Caco-2 (cell line): Measurements from ENCODE around the gene DRD4. TPM values are rescaled to one million over a fixed set of nuclear protein-coding genes. Genes with fewer than 3 reads are reported as not detected.

Source experiments
- BruUV-seq: library from RNA; stranded (reverse); fragments of 400-500 nt; replicated peaks from 2 replicates; lab custom pipeline; 2021; lab: Mats Ljungman, UMichigan
- CTCF ChIA-PET: fragments of 300-600 bp; sonication (Branson Sonifier 250); formaldehyde crosslinking; loops from one replicate; lab custom pipeline; 2022; ENCODE audit warnings: antibody characterized with exemption; lab: Charles Lee
- POLR2A ChIA-PET: fragments of 300-600 bp; sonication (Branson Sonifier 250); formaldehyde crosslinking; loops from one replicate; lab custom pipeline; 2022; ENCODE audit warnings: antibody characterized with exemption; lab: Charles Lee
- DNase-seq, 2 experiments: peaks; one replicate each; pipeline versions ENCODE4 v3.0.0 to v3.0.0-alpha.2; 2020 to 2022
- H3K27me3 ChIP-seq: replicated peaks from 2 replicates; pipeline ENCODE4 v1.6.0; 2011; ENCODE audit warnings: low read length; ENCODE audit not compliant: control insufficient read depth, insufficient read depth
- H3K36me3 ChIP-seq: 2 replicates; pipeline ENCODE4 v1.5.1; 2011; ENCODE audit warnings: low read length; ENCODE audit not compliant: control insufficient read depth, insufficient read depth
- H3K4me1 ChIP-seq: fragments of 250-450 bp; sonication (Bioruptor Pico); 2 replicates; pipeline ENCODE4 v1.5.1; 2020; ENCODE audit warnings: mild to moderate bottlenecking
- H3K4me3 ChIP-seq: 2 replicates; pipeline ENCODE4 v1.5.1; 2011; ENCODE audit warnings: low read depth, mild to moderate bottlenecking, control low read depth, low read length
- H3K9me3 ChIP-seq: fragments of 250-450 bp; sonication (Bioruptor Pico); 2 replicates; pipeline ENCODE4 v1.5.1; 2020; ENCODE audit warnings: mild to moderate bottlenecking, moderate library complexity
- H3K27ac Mint-ChIP-seq: one replicate; pipeline ENCODE4 v1.8.0; 2022; ENCODE audit warnings: mixed read lengths; ENCODE audit not compliant: unreplicated experiment
- H3K27me3 Mint-ChIP-seq: one replicate; pipeline ENCODE4 v1.8.0; 2022; ENCODE audit warnings: mixed read lengths; ENCODE audit not compliant: insufficient read depth, unreplicated experiment
- H3K36me3 Mint-ChIP-seq: one replicate; pipeline ENCODE4 v1.8.0; 2022; ENCODE audit warnings: mild to moderate bottlenecking, mixed read lengths; ENCODE audit not compliant: insufficient read depth, unreplicated experiment
- H3K4me1 Mint-ChIP-seq: one replicate; pipeline ENCODE4 v1.8.0; 2022; ENCODE audit warnings: low read depth, mixed read lengths; ENCODE audit not compliant: unreplicated experiment
- H3K4me3 Mint-ChIP-seq: one replicate; pipeline ENCODE4 v1.8.0; 2022; ENCODE audit warnings: mild to moderate bottlenecking, moderate library complexity, mixed read lengths; ENCODE audit not compliant: unreplicated experiment
- H3K9me3 Mint-ChIP-seq: one replicate; pipeline ENCODE4 v1.8.0; 2022; ENCODE audit warnings: mixed read lengths; ENCODE audit not compliant: unreplicated experiment
- intact Hi-C: fragments of 100-400 bp; cut with micrococcal nuclease; formaldehyde crosslinking; loops from one replicate; pipeline ENCODE4 v1.10.0; 2022; ENCODE audit not compliant: unreplicated experiment
- total RNA-seq: library from RNA; stranded (reverse); gene quantifications from 2 replicates; pipeline ENCODE4 v1.2.3, GENCODE V29; 2022
- TF ChIP-seq, protein P1 (sequence below), 2 experiments: fragments of 200-600 bp in 1 of 2; IDR thresholded peaks; 1 replicate in 1 of 2; 2 replicates in 1 of 2; pipeline versions ENCODE4 v1.5.1 to v1.8.0; 2011 to 2022; ENCODE audit warnings: antibody characterized with exemption in 1 of 2, control low read depth in 1 of 2, inconsistent platforms in 1 of 2, low read depth in 1 of 2, low read length in 1 of 2, mild to moderate bottlenecking in 1 of 2, moderate library complexity in 1 of 2; ENCODE audit not compliant: insufficient read depth in 1 of 2, severe bottlenecking in 1 of 2, unreplicated experiment in 1 of 2

Gene DRD4
- total RNA-seq, 1 experiment from 2014 or later: 1.0 TPM

DNA sequence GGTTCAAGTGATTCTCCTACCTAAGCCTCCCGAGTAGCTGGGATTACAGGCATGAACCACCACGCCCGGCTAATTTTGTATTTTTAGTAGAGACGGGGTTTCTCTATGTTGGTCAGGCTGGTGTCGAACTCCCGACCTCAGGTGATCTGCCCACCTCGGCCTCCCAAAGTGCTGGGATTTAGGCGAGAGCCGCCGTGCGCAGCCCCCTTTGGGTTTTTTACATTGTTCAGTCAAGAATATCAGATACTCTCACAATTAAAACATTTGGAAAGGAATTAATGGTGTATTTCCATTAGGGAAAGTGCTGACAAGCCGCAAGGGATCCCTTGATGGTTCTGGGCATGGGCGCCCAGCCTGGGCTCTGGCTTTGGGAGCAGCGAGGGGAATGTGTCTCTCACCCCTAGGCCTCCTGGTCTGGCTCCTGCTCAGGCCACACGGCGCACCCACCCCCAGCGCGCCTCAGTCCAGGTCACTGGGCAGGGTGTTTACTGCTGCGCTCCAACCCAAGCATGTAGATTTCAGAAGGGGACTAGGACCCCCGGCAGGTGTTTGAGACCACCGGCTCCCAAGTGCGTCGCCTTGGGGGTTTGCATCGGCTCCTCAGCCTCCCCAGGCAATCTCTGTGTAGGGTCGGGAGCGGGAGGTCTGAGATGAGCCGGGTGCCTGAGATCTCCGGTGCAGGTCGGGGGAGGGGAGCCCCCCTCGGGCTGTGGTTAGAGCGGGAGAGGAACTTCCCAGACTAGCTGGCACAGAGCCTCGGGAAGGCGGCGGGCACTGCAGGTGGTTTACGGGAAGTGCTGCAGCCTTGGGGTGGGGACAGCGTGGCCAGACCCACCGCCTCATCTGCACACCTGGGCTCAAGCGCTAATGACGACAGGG lies 20.5 kb upstream of the DRD4 start:
- Mint-ChIP-seq H3K27ac (peak overlapping the region; percentile 89), H3K36me3 (peaks cover 88% of the 10 kb centered on the region), H3K4me3 (no peak overlapping the region), H3K4me1 (peaks cover 5% of the 10 kb centered on the region), H3K27me3 (no peaks in the 10 kb centered on the region), H3K9me3 (no peaks in the 10 kb centered on the region)
- POLR2A ChIA-PET: interaction anchor here (0.6 kb wide), 1 partner anchor 41 kb away, joined by 3 read pairs; no protein-coding TSS in a partner anchor
- CTCF ChIA-PET: no interaction called here
- TF ChIP-seq, protein P1, sequence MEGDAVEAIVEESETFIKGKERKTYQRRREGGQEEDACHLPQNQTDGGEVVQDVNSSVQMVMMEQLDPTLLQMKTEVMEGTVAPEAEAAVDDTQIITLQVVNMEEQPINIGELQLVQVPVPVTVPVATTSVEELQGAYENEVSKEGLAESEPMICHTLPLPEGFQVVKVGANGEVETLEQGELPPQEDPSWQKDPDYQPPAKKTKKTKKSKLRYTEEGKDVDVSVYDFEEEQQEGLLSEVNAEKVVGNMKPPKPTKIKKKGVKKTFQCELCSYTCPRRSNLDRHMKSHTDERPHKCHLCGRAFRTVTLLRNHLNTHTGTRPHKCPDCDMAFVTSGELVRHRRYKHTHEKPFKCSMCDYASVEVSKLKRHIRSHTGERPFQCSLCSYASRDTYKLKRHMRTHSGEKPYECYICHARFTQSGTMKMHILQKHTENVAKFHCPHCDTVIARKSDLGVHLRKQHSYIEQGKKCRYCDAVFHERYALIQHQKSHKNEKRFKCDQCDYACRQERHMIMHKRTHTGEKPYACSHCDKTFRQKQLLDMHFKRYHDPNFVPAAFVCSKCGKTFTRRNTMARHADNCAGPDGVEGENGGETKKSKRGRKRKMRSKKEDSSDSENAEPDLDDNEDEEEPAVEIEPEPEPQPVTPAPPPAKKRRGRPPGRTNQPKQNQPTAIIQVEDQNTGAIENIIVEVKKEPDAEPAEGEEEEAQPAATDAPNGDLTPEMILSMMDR (IDR thresholded peaks at IDR 0.05; ENCODE audit: insufficient read depth in 1 of 2, low read depth in 1 of 2, low read length in 1 of 2, severe bottlenecking in 1 of 2, unreplicated experiment in 1 of 2): no peak
- BruUV-seq: TSS peak; percentile 47
- Histone ChIP-seq H3K4me1 (peaks cover 27% of the 10 kb centered on the region), H3K9me3 (no peaks in the 10 kb centered on the region), H3K36me3 (peaks cover 3% of the 10 kb centered on the region), H3K27me3 (no peaks in the 10 kb centered on the region), H3K4me3 (no peak overlapping the region; the same call in 1 of the 2 replicates)
- intact Hi-C loops: loop anchor here (5.0 kb wide), 1 partner anchor 49 kb away; no protein-coding TSS in a partner anchor
- DNase-seq: no peak

DNA sequence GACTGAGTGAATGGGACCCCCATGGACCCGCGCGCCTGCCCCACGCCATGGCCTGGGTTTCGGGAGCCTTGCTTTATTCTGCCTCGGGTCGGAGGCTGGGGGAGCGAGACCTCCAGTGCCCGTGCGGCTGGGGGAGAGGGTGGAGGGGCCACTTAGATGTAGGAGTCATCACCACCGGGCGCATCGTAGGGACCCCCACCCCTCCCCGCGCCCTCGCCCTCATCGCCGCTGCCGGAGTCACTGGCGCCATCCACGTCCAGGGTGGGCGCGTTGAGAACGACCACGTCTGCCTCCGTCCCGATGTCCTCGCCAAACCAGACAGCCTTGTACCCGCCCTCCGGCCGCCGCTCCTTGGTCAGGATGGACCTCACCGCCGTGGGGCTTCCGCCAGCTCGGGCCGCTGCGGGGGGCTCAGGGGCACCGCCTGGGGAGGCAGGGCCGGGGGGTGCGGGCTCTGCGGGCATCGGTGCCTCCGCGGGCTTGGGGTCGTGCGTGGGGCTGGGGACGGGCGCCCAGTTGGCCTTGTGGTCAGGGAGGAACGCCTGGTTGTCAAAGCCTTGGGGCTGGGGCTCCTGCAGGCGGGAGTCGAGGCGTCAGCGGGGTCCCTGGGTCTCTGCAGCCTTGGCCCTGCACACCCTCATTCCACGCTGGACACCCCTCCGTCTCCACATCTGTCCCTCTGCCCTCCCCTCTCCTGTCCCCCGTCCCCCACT lies 19.7 kb upstream of the DRD4 start:
- BruUV-seq: no TSS peak
- Histone ChIP-seq H3K4me3 (no peak overlapping the region), H3K4me1 (peaks cover 27% of the 10 kb centered on the region), H3K27me3 (no peaks in the 10 kb centered on the region), H3K36me3 (peaks cover 3% of the 10 kb centered on the region), H3K9me3 (no peaks in the 10 kb centered on the region)
- CTCF ChIA-PET: no interaction called here
- DNase-seq: no peak
- Mint-ChIP-seq H3K27me3 (no peaks in the 10 kb centered on the region), H3K27ac (no peak overlapping the region), H3K9me3 (no peaks in the 10 kb centered on the region), H3K36me3 (peaks cover 87% of the 10 kb centered on the region), H3K4me1 (peaks cover 5% of the 10 kb centered on the region), H3K4me3 (no peak overlapping the region)
- TF ChIP-seq, protein P1 (IDR thresholded peaks at IDR 0.05; ENCODE audit: insufficient read depth in 1 of 2, low read depth in 1 of 2, low read length in 1 of 2, severe bottlenecking in 1 of 2, unreplicated experiment in 1 of 2): no peak
- intact Hi-C loops: loop anchor here (5.0 kb wide), 1 partner anchor 50 kb away; no protein-coding TSS in a partner anchor
- POLR2A ChIA-PET: no interaction called here
